GM21360 (cell line): Measurements from ENCODE around the gene TXNDC17.
A peak's percentile ranks its signal among the peaks of the same experiment; 100 is the strongest.
"Not testable (repeated sequence)": the region's sequence is repeated elsewhere in the genome, so short reads cannot be mapped to it uniquely, and the experiment has no call there.

Experiments
- ATAC-seq: cut with Tn5 transposase; IDR thresholded peaks from one replicate; pipeline ENCODE4 v1.9.1; 2021; ENCODE audit warnings: mild to moderate bottlenecking, moderate library complexity; ENCODE audit not compliant: unreplicated experiment

TXNDC17 gene

DNA sequence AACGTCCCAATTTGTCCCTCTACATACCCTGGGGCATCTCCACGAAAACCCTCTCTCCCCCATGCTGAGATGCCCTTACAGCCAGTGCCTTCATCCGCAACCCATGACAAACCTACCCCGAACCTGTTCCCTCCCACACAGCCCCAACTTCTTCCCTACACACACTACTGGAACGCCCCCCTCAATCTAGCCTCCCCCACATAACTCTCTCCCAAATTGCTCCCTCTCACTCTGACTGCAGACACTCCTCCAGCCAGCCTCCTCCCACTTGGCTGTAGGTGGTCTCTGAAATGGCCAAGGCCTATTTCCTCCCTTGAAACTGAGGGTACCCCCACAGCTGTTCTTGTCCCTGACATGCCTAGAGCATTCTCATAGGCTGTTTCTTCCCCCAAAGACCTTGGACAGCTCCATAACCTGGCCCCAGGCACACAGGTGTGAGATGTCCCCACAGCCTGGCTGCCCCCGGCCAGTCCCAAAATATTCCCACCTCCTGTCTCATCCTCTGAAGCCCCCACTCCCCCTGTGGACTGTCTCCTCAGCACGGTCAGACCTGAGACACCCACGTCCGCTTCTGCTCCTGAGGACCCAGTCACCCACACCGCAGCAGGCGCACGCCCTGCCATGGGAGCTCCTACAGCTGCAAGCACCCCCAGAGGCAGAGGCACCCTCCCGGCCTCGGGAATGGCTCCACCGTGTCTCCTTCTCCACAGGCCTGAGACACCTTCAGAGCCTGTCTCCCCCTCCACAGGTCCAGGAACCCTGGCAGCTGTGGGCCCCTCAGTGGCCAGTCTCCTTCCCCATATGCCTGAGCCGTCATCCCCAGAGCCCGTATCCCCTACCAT lies 4.0 kb upstream of the TXNDC17 start:
- ATAC-seq, result no peak

DNA sequence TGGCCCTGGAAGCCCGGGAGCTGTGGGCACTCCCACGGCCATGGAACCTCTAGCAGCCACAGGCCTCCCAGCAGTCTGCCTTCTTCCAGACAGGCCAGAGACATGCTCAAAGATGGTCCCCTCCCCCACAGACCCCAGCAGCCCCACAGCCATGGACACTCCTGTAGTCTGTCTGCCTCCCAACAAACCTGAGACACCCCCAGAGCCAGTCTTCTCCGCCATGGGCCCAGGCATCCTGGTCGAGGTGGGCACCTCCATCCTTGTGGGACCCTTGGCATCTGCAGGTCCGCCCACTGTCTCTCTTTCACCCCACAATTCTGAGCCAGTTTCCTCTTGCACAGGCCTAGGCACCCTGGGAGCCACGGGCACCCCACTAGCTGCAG lies 3.4 kb upstream of the TXNDC17 start:
- ATAC-seq, result no peak

DNA sequence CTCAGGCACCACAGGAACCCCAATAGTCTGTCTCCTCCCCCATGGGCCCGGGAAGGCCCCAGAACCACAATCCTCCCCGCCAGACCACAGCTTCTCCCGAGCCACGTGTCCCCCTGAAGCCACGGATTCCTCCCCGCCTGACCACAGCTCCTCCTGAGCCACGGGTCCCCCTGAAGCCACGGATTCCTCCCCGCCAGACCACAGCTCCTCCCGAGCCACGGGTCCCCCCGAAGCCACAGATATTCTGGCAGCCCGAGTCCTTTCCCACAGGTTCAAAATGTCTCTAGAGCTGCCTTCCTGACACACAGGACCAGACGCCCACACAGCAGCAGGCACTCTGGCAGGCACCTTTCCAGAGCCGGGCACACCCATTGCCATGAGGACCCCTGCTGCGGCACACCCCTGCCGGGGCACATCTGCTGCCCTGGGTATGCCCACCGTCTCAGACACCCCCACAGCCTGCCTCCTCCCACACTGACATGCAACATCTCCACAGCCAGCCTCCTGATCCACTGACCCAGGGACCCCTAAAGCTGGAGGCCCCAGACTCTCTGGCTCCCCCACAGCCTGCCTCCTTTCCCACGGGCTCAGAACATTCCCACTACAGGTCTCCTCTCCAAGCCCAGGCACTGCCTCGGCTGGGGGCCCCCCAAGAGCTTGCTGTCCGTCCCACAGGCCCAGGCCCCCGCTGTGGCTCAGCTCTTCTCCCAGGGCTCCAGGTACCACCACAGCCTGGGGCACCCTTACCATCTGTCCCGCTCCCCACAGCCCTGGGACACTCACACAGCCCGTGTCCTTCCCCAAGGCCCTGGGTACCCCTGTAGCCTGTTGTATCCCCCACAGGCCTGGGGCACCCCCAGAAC lies 2.6 kb upstream of the TXNDC17 start:
- ATAC-seq, result no peak

DNA sequence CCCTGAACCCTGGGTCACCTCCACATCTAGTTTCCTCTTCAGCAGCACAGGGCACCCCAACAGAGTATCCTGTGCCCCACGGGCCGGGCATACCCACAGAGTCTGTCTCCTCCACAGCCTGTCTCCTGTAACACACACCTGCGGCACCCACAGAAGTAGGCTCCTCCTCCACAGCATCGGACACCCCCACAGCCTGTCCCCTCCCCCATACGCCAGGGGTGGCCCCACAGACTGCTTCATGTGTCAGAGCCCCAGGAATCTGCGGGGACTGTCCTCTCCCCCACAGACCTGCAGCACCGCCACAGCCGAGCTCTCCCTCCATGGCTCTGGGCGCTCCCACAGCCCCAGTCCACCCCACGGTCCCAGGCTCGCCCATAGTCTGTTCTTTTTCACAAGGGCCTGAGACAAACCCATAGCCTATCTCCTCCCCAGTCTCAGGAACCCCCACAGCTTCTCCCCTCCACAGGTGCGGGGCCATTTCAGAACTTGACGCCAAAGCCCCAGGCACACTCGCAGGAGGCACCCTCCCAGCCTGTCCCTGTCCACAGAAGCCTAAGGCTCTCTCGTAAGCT lies 1.8 kb upstream of the TXNDC17 start:
- ATAC-seq, result no peak

DNA sequence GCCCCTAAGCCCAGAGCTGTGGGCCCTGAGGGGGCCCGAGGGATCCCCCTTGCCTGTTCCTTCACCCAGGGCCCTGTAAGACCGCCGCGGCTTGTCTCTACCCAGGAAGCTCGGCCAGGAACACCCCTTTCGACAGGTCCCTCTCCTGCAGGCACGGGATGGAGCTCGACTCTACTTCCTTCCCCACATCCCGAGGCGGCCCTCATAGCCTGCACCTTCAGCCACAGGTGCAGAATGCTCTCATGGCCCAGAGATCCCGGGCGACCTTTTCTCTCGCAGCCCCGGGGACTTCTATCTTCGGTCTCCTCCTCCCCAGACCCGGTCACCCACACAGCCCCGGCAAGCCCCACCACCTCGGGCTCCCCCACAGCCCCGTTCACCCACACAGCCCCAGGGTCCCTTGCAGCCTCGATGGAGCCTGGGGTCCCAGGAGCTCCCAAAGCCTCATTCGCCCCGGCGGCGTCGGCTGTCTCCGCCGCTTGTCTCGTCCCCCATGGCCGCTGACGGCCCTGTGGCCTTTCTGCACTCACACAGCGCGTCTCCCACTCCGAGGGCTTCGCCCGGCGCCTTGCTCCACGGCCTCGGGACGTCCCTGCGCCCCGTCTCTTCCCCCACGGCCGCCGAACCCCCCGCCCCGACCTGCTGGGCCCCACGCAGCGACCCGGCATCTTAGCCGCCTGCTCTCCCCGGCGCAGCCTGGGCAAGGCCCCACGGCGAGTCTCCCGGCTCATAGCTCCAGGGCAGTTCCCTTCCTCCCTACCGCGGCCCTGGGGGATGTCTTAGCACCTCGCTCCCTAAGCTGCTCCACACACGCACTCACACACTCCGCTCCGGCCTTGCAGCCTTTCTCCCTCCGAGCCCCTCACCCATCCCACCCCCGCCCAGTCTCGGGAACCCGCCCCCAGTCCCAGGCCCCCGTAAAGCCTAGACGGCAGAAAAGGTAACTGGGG lies 999 bp upstream of the TXNDC17 start:
- no peak for ATAC-seq

DNA sequence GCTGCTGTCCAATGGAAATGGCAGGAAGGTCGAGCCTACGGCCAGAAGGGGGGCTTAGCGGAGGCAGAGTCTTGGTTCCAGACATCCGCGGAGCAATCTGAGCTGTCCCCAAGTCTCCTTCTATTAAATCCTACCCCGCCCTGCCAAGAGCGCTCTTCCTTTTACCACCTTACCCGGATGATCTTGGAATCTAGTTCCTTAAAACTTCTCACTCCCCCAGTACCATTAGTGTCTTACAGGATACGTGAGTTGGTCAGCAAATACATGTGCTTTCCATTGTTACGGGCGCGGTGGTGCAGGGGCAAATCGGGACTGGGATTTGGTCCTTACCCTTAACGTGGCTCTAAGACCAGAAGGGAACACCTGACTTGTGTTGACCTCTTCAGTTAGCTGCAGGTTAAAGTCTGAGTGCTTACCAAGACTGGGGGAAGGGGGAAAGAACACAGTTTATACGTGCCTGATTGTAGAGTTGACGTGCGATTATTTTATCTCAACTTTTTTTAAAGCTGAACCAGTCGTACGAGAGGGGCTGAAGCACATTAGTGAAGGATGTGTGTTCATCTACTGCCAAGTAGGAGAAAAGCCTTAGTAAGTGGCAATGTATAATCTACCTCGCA lies 495 bp downstream of the TXNDC17 start:
- ATAC-seq, result no peak

DNA sequence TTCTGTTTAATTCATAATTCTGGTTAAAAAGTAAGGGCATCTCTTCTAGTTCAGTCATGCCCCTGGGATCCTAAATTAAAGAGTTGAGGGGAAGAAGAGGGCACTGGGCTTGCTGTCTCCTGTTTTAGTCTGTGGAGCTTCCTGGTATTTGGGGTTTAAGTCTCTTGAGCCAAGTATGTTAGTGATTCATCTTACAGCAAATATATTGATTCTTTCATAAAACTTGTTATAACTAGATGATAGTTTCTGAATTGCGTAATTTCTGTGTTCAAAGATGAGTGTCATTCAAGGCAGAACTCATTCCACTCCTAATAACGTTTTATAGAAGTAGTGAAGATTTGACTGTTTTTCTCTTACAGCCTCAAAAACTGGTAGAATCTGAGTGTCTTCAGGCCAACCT lies 1.7 kb downstream of the TXNDC17 start:
- no peak for ATAC-seq

DNA sequence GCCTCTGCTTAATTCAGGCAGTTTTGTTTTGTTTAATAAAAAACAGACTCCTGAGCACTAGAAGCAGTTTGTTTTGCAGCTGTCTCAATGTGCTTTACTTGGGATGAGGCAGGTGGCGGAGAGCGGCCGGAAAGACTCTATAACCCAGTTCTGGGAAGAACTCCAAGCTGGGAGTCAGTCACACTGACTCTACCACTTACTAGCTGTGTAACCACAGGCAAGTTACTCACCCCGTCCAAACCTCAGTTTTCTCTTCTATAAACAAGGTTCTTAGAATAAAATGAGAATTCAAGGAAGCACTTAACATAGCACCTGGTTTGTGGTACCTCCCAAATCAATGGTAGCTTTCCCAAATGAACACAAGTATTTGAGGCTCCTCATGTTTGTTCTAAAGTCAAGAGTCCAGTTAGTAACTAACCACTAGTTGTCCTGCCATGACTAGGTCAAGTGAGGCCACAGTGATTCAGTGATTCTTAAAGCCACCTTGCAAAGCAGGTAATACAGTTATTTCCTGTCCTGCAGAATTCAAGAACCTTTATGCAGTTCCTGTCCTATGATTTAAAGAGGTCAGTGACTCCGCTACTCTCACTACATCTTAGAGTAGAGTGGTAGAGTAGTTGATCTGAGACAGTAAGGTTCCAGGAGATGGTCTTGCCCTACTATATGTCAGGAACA lies 2.7 kb downstream of the TXNDC17 start:
- ATAC-seq, result no peak

DNA sequence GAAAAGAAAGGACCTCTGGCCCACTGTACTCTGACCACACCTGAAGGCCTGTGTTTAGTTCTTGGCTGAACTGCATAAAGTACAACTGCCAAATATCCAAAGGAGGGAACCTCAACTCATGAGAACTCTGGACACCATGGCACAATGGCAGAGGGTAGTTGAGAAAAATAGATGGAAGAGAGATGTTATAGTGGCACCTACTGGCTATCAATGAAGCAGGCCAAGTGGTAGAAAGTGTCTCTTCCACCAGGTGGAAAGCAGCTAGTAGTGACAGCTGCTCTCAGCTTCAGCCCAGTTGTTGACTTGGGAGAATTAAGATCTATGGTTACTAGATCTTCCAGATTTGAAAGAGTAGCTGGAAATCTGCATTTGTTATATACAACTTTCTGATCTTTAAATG lies 7.3 kb downstream of the TXNDC17 start:
- no peak for ATAC-seq

DNA sequence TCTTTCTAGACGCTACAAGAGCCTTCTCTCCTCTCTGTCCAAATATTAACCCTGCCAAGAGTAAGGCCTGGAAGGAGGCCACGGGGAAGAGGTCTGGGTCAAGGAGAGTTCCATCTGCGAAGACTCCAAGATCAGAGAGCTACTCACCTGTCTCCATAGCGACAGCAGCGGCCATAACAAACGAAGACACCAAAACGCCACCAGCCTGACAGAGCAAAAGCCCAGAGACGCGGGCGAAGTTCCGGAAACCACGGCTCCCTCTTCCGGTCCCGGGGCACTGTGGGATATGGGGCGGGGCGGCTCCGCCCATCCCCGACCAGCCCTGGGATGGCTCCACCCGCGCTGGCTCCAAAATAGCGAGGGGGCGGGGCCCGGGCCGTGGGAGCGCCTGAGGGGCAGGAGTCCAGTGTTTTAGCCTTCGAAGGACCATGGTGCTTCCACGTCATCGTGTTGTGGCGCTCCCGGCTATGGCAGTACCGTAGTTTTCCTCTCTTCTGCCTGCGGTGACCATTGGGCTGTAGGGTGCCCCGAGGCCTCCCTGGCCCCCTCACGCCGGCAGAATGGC lies 10.6 kb downstream of the TXNDC17 start, which contains the start of the genes C17orf100 and MED31:
Gene C17orf100 (plus strand): TSS at position 409 of the 565 bp plus-strand sequence. CDS start 152 bp downstream, at position 561.
Gene MED31 (minus strand): TSS at position 252 of the 565 bp plus-strand sequence. CDS start 77 bp downstream, at position 175.
- ATAC-seq, result peak; percentile 80

DNA sequence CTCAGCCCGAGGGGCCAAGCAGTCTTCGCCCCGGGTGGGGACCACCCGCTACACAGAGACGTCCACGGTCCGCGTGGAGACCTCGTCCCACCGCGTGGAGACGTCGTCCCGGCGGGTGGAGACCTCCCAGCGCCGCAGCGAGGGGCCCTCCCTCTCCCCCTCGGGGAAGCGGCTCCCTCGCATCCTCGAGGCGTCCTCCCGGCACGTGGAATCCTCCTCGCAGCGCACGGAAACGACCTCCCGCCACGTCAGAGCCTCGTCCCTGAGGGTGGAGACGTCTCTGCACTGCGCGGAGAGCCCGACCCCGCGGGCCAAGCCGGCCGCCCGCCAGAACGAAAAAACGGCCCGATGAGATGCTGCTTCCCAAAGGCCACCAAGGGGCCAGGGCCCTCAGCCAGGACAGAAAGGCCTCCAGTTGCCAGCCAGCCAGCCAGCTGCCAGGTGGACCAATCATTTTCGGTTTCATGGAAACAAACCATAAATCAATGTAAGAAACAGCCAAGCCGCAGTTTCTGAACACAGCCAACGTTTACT lies 11.1 kb downstream of the TXNDC17 start:
- ATAC-seq, result no peak

DNA sequence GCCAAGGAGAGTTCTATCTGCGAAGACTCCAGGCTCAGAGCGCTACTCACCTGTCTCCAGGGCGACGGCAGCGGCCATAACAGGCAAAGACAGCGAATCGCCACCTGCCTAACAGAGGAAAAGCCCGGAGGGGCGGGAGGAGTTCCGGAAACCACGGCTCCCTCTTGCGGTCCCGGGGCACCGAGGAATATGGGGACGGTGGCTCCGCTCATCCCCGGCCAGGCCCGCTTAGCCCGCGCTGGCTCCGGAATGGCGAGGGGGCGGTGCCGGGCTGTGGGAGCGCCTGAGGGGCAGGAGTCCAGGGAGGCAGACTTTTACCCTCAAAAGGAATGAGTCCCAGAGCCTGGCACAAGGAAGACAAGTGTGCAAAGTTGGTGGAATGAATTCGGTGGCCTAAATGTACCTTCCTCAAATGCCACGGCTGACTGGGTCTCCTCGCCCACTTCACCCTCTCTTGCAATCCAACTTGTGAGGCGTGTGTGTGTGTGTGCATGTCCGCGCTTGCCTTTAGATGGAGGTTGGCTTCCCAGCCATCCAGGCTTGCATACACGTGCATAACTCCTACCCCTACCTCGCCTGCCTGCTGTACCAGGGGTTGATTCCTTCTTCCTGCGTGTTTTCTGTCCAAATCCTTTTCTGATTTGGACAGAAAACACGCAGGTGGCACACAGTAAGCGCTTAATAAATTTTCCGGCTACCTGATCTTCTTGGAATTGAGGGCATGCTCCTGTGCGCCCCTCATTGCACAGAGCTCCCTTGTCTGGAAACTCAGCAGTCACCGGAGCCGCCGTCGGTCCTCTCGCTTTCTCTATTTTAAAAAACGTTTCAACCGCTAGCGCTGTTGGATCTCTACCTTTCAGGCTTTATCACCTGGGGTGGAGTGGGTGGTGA lies 14.2 kb downstream of the TXNDC17 start:
- ATAC-seq, result no peak

DNA sequence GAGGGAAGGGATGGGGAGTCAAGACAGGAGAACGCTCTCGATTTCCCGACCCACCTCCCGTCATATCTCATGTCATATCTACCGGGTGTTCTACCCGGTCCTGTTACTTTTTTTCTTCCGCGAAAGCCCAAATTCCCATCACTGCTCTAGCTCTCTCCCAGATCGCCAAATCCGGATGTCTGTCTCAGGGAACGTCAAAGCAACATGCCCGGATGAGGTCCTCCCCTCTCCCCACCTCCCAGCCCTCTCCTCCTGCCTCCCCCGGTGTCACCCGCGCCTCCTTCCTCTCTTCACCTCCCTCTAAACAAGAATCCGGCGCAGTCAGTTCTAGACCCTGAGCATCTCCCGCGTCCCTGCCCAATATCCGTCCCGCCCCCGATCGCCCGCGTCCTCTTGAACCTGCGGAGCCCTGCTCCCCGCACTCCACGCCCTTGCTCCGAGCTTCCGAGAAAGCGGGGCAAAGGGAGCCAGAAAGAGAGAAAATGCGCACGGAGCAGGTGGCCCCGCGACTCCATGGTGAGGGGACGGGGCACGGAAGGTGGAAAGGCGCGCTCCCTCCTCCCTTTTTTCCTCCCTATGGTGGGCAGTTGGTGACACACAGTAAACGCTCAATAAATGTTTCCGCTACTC lies 15.0 kb downstream of the TXNDC17 start:
- not testable (repeated sequence) for ATAC-seq

DNA sequence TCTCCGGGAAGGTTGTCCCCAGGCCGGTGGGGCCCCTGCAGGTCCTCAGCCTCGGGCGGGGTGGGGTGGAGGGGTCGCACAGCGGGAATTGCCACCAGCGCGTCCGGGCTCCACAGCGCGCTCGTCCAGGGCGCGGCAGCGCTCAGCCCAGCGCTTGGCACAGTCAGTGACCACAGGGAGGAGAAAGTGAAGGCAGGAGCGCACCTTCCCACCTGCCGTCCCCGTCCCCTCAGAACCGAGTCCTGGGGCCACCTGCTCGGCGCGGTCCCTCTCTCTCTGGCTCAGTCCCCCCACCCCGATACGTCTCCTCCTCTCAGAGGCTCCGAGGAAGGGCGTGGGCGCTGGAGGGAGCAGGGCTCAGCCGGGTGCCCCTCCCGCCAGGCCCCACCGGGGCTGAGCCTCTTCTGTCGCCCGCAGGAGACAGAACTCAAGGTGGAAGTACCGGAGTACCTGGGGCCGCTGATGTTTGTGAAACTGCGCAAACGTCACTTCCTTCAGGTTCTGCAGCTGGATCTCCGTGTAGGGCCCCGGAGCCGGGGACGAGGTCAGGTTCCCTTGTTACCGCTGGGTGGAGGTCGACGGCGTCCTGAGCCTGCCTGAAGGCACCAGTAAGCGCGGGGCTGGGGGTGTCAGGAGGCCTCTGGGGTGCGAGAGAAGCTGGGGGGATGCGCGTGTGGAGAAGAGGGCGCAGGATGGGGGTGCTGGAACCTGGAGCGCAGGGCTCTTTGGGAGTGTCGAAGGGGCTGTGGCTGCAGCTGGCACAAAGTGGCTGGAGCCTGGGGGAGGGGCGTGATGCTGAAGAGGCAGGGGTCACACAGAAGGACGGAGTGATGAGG lies 16.2 kb downstream of the TXNDC17 start:
- not testable (repeated sequence) for ATAC-seq

DNA sequence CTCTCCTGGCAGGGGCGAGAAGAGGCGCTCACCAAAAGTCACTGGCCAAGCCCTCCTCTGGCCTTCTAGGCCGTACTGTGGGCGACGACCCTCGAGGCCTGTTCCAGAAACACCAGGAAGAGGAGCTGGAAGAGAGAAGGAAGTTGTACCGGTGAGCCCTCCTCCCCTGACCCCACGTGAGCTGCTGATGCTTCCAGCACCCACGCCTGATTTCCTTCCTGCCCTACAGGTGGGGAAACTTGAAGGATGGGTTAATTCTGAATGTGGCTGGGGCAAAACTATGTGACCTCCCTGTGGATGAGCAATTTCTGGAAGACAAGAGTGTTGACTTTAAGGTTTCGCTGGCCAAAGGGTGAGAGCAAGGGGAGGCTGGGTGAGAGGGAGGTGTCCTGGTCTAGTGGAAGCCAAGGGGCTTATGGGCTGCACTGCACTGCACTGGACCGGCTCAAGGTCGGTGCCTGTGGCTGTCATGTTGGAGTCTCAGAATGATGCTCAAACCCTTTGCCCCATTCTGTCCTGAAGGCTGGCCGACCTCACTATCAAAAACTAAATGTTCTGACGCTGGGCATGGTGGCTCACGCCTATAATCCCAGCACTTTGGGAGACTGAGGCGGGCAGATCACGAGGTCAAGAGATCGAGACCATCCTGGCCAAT lies 16.9 kb downstream of the TXNDC17 start:
- ATAC-seq, result no peak

DNA sequence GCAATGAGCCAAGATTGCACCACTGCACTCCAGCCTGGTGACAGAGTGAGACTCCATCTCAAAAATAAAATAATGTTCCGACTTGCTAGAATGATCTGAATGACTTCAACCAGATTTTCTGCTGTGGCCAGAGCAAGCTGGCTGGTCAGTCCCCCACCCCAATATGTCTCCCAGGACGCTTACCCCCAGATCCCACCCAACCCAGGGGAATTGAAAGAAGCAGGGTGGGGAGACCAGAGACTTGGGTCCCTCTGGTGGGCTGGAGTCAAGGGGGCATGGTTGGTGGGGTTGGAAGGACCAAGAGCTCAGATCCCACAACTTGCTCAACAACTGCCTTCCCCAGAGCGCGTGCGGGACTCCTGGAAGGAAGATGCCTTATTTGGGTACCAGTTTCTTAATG lies 17.6 kb downstream of the TXNDC17 start:
- ATAC-seq, result not testable (repeated sequence)
